HFF-Myc (cell line): ENCODE data around the gene PDF.
A peak's percentile ranks its signal among the peaks of the same experiment; 100 is the strongest.

ENCODE experiments used
- DNase-seq: peaks from one replicate; pipeline ENCODE4 v3.0.0-alpha.2; 2011; ENCODE audit warnings: low read depth; ENCODE audit errors: extremely low read depth
- H3K4me3 ChIP-seq: replicated peaks from 2 replicates; pipeline ENCODE4 v1.5.1; 2011; ENCODE audit warnings: low read depth, mild to moderate bottlenecking, control low read depth, low read length
- CTCF ChIP-seq: IDR thresholded peaks from 2 replicates; pipeline ENCODE4 v1.5.1; 2012; ENCODE audit warnings: mild to moderate bottlenecking, low read depth, low read length, control low read depth; ENCODE audit errors: missing control alignments

PDF gene

GRCh38 chr16:69330286-69331109 is at the start of gene PDF:
PDF (minus strand) TSS chr16:69330588; CDS start chr16:69330570, 18 bp downstream.
- H3K4me3 ChIP-seq = peak within 1 kb of the TSS; percentile 86
- DNase-seq = peak; percentile 68
- no peak for TF ChIP-seq CTCF

GRCh38 chr16:69378760-69379159 is 48.4 kb upstream of the PDF start:
- no peak for TF ChIP-seq CTCF
- no peak overlapping the region for H3K4me3 ChIP-seq
- DNase-seq = no peak

- no peak for DNase-seq
- no peak for TF ChIP-seq CTCF
- no peak overlapping the region for H3K4me3 ChIP-seq
Observed at GRCh38 chr16:69378036-69378435, 47.6 kb upstream of the PDF start.

GRCh38 chr16:69376393-69377059 is 46.1 kb upstream of the PDF start:
- TF ChIP-seq CTCF = no peak
- DNase-seq = no peak
- no peak overlapping the region for H3K4me3 ChIP-seq

GRCh38 chr16:69373019-69373418 is 42.6 kb upstream of the PDF start:
- TF ChIP-seq CTCF = no peak
- no peak for DNase-seq
- no peak overlapping the region for H3K4me3 ChIP-seq

GRCh38 chr16:69371564-69371963 is 41.2 kb upstream of the PDF start:
- H3K4me3 ChIP-seq = no peak overlapping the region
- TF ChIP-seq CTCF = no peak
- DNase-seq = no peak
